HUDEP-2 (cell line): ENCODE results near the gene CASP12.
"Not testable (repeated sequence)": the region's sequence is repeated elsewhere in the genome, so short reads cannot be mapped to it uniquely, and the experiment has no call there.

Experiments
- DNase-seq, 76 experiments: peaks; one replicate each; lab custom pipeline; 2025; ENCODE audit not compliant: unreplicated experiment in 76 of 76; lab: John Stamatoyannopoulos, UW

The CASP12 gene

GRCh38 chr11:104897891-104898684 is at the start of gene CASP12:
Gene CASP12, minus strand, starts transcription at chr11:104898460.
- DNase-seq, result no peak

- DNase-seq, result peak in 21 of 76 experiments; percentile 1 to 45 (median 9)
Measured at GRCh38 chr11:104946907-104947306, 48.6 kb upstream of the CASP12 start.

DNA sequence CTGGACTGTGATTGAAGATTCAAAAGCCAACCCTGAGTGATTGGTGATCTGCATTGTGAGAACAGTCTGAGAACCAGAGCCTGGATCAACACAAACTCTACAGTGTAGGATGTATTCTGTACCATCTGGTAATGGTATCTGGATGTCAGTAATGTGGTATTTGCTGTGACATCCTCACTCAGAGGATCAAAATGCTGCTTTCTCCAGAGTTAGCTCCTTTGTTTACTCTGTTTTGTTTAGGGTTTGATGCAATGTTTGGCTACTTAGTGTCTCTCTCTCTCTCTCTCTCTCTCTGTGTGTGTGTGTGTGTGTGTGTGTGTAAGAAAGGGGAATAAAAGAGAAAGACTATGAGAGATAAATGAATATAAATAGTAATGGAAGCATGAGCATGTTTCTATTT is 45.8 kb upstream of the CASP12 start:
- DNase-seq, result no peak

DNA sequence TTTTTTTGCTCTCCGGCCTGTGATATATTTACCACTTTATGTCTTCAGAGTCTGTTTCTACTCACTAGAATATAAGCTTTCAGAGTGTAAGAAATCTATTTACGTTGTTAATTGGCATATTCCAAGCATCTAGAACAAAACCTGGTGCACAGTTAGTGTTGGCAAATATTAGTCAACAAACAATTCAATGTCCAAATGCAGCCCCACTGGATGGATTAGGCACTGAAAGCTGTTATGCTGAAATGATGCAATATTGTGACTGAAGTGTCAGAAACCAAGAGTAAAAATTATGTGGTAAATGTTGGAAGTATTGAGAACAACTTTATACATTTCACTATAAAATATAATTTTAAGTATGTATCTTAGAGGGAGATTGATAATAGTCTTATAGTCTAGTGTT is 45.3 kb upstream of the CASP12 start:
- DNase-seq, result no peak

DNA sequence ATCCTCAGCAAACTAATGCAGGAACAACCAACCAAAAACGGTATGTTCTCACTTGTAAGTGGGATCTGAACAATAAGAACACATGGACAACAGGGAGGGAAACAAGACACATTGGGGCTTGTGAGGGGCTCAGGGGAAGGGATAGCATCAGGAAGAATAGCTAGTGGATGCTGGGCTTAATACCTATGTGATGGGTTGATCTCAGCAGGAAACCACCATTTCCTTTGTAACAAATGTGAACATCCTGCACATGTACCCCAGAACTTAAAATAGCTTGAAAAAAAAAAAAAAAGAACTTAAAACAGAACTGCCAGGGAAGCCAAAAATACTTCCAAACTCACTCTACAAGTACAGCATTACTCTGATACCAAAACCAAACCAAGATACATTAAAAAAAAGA is 36.3 kb upstream of the CASP12 start:
- no peak for DNase-seq

GRCh38 chr11:104934073-104934472 is 35.8 kb upstream of the CASP12 start:
- not testable (repeated sequence) for DNase-seq

DNA sequence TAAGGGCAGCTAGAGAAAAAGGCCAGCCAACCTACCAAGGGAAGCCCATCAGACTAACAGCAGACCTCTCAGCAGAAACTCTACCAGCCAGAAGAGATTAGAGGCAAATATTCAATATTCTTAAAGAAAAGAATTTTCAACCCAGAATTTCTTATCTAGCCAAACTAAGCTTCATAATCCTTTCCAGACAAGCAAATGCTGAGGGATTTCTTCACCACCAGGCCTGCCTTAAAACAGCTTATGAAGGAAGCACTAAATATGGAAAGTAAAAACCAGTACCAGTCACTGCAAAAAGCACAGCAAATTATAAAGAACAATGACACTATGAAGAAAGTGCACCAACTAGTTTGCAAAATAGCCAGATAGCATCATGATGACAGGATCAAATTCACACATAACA is 30.6 kb upstream of the CASP12 start:
- DNase-seq, result no peak

DNA sequence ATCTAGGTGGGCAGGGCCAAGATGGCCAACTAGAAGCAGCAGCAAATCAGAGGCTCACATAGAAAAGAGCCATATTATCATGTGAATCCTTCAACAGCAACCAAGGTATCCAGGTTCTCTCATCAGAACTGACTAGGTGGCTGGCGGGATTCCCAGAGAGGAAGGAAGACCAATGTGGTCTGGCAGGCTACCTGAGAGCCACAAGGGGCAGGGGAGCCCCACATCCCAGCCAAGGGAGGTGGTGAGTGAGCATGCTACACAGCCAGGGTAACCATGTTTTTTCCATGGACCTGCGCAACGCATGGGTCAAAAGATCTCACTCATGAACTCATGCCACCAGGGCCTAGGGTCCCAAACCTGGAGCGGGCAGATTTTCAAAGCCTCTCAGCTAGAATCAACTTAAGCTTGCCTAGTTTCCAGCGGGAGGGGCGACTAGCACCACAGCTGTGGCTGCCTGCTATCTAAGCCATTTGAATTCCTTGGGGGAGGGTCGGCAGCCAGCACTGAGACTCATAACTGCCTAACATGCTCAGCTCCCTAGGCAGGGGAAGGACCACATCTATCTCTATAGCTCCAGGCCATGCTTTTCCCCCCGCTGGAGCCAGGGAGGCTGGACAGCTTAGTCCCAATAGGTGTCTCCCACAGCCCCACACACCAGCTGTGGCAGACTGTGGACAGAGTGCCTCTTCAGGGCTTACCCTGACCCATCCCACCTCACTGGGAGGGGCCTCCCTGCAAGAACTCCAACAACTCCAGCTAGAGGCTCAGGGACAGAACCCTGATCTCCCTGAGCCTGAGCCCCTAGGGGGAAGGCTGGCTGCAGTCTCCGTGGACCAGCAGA is 28.7 kb upstream of the CASP12 start:
- DNase-seq, result no peak

- DNase-seq, result no peak
Measured at GRCh38 chr11:104925850-104926249, 27.6 kb upstream of the CASP12 start.

DNA sequence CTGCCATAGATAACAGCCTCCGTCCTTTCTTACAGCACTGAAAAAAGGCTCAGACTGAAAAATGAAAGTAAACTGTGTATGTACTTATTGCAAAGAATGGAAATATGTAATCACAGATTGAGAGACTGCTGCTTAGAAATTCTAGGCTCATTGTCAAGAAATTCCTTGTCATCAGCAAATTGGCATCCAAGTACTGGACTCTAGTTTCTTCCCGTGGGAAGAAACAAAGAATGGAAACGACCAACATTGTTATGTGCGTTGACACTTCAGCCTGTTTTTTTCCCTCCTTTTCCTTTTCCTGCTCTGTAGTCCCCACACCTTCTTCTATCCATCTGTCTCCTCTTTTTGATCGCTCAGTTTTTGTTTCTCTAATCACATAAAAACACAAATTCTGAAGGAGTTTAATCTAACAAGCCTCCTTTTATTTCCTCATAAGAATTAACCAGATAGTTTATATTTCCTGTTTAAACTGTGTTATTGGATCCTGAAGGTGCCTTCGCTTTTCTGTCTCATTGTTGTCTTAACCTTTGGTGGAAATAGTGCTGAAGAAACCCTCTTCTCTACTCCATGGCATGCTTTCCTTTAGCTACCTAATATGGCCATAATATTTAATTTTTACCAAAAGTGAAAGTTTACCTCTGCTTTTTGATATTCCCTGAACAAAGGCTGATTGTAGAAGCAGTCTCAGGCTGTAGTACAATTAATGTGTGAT is 20.0 kb upstream of the CASP12 start:
- DNase-seq, result no peak

- no peak for DNase-seq
Measured at GRCh38 chr11:104917271-104918112, 19.2 kb upstream of the CASP12 start.

DNA sequence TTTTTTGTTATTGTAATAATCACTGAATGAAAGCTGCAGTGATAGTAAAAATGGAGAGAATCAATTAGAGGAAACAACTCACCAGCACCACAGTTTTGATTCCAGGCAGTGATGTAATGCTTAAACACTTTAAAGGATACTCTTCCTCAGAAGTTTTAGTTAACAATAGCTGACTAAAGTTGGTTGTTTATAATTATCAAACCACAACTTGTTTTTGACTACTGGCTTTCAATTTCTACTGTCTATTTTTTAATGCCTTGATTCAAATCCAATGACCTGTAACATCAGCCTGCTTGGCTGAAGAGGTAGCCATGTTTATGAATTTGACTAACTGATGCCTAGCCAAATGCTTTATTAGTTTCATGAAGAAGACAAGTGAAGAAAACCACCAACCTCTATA is 18.2 kb upstream of the CASP12 start:
- no peak for DNase-seq

- DNase-seq, result no peak
Measured at GRCh38 chr11:104912102-104912501, 13.8 kb upstream of the CASP12 start.

- DNase-seq, result no peak
Measured at GRCh38 chr11:104908186-104908531, 9.9 kb upstream of the CASP12 start.

DNA sequence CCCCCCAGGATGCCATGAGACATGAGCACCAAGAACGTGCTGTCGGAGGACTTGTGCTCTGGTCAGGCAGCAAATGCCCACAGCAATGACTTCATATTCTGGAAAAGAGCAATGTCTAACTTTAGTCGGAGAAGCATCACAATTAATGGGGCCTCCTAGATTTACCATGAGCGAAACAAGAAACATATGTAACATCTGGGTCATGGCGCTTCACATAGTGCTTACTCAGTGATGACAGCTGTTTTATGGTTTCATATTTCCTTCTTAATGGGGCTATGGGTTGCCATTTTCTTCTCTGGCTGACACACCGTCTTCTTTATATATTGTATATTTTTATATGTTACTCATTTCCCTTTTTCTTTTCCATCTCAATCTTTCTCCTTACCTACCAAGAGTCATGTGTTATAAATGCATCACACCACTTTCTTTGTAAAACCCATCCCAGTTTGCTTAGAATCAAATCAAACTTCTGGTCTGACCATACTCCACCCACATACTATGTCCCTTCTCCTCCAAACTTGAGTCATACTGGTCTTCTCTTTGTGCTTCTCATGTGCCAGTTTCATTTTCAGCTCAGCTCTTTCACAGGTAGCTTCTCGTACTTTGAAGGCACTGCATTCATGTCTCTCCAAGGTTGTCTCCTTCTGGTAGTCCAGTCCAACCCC is 9.4 kb upstream of the CASP12 start:
- DNase-seq, result peak in 6 of 76 experiments; percentile 0 to 16 (median 10)

DNA sequence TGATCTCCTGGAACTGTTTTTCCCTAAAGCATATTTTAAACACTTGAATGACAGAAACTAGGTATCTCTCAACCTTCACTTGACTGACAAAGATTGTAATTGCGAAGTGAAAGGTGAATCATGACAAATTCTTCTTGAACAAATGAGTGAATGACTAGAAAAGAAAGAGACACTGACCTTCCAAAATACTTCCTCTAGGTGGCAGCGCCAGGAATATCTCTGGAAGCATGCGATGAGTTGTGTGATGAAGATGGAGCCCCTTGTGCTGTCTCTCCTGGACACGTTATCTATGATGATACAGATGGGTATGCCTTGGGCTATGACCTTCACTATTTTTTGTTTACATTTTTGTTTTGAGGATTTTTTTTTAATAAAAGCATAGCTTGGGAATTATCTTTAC is 7.0 kb upstream of the CASP12 start:
- DNase-seq, result no peak

DNA sequence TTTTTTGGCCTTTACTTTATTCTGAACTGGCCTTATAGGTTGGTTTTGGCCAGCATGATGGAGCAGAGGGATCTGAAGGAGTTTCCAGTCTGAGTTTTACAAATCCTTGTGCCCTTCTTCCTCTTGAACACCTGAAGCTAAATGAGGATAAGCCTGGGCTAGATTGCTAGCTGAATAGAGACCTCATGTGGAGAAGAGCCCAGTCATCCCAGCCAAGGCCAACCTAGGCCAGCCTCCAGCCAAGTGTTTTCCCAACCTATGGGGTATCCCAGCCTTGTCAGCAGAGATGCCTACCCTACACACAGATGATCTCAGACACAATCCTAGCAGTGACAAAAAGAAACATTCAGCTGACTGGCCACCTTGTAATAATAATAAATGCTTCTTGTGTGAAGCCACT is 966 bp upstream of the CASP12 start:
- no peak for DNase-seq

- DNase-seq, result no peak
Measured at GRCh38 chr11:104898685-104899013, 389 bp upstream of the CASP12 start.

DNA sequence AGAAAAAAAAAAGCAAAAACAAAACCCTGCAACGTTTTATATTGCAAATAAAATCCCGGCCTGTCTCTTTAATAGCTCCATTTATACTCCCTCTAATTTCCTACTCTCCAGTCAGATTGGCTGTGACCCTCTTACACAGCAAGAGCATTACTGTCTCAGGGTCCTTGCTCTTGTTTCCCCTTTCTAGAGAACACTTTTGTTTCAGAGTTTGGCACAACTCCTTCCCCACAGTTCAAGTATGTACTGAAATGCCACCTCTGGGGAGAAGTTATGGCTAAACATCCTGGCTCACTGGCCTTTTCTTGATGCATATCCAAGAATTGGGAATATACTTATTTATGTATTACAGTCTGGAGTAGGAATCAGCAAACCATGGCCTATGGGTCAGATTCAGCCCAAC is 2.6 kb downstream of the CASP12 start:
- DNase-seq, result no peak

DNA sequence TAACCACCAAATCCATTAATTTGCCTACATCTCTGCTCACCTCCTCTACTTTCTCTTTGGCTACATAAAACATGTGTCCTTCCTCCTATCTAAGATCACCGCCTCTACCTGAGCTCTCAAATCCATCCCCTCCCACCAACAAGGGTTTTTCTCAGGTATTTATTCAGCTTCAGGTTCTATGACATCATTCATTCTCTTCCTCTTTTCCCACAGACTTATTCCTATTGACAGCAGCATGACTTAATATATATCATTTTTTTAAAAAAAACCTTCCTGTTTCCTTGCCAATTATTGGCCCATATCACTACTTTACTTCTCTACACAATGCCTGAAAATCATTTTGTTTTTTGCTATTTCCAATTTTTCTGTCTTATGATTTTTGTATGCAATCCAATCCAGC is 4.4 kb downstream of the CASP12 start:
- no peak for DNase-seq
